ACC112 (cell line): Measurements from ENCODE around the gene ARID3A.

Source experiments
- H2AFZ ChIP-seq: fragments of 200-600 bp; sonication (generic); one replicate; pipeline ENCODE4 v1.6.0; 2017; ENCODE audit warnings: antibody characterized with exemption, low read length; ENCODE audit not compliant: unreplicated experiment
- H3K27ac ChIP-seq: fragments of 200-600 bp; sonication (generic); 2 replicates; pipeline ENCODE4 v1.5.1; 2014; ENCODE audit warnings: low read depth, mild to moderate bottlenecking, antibody characterized with exemption, low read length, moderate library complexity
- H3K27me3 ChIP-seq: fragments of 200-600 bp; sonication (generic); 2 replicates; pipeline ENCODE4 v1.6.1; 2014; ENCODE audit warnings: mild to moderate bottlenecking, antibody characterized with exemption, low read length, moderate library complexity, mixed read lengths; ENCODE audit not compliant: insufficient read depth
- H3K36me3 ChIP-seq: fragments of 200-600 bp; sonication (generic); 2 replicates; pipeline ENCODE4 v1.6.1; 2016; ENCODE audit warnings: mild to moderate bottlenecking, antibody characterized with exemption, low read length, moderate library complexity, mixed read lengths; ENCODE audit not compliant: insufficient read depth
- H3K4me1 ChIP-seq: fragments of 200-600 bp; sonication (generic); one replicate; pipeline ENCODE4 v1.6.1; 2016; ENCODE audit warnings: low read length, mixed read lengths; ENCODE audit not compliant: insufficient read depth, unreplicated experiment, control insufficient read depth
- H3K4me3 ChIP-seq: fragments of 200-600 bp; sonication (generic); 2 replicates; pipeline ENCODE4 v1.5.1; 2014; ENCODE audit warnings: mild to moderate bottlenecking, low read depth, low read length
- H3K79me2 ChIP-seq: fragments of 200-600 bp; sonication (generic); one replicate; pipeline ENCODE4 v1.6.0; 2016; ENCODE audit warnings: low read length; ENCODE audit not compliant: control insufficient read depth, unreplicated experiment, insufficient read depth

ARID3A gene

DNA sequence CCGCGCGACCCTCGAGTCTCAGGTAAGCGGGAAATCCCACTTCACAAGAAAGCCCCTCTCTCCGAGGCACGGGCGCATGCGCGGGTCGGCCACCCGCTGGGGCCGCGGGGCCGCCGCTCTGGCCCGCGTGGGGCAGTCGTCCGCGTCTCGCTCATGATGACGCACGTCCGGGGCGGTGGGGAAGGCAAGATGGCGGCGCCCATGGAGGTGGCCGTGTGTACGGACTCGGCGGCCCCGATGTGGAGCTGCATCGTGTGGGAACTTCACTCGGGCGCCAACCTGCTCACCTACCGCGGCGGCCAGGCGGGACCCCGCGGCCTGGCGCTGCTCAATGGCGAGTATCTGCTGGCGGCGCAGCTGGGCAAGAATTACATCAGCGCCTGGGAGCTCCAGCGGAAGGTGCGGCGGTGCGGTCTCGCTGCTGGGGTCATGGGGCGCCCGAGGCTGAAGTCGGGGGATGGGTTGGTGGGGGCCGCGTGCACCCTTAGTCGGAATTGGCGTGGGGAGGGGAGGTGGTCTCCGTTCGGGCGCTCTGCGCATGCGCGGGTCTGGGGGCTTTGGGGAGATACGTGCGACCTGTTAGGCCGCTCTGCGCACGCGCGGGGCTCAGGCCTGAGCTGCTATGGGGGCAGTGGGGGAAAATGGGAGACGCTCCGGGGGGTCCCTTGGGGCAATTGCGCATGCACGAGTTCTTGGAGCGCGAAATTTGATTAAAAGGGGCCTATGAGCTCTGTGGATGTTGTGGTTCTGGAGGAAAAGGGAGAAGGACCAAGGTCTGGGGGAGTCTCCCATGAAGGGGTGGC, 58.5 kb downstream of the ARID3A start, which contains the start of gene WDR18:
Gene WDR18 (plus strand): TSS at position 181 of the 803 bp plus-strand sequence. CDS start 9 bp downstream, at position 190.
- H3K4me1 ChIP-seq: no peaks in the 10 kb centered on the region
- H3K27ac ChIP-seq: peak within 1 kb of the TSS; percentile 75
- peak within 1 kb of the TSS; percentile 90 for H2AFZ ChIP-seq
- H3K36me3 ChIP-seq: no peaks in the 10 kb centered on the region
- peaks cover 13% of the 10 kb centered on the region for H3K79me2 ChIP-seq
- H3K4me3 ChIP-seq: peak within 1 kb of the TSS; percentile 98
- no peaks in the 10 kb centered on the region for H3K27me3 ChIP-seq

GRCh38 chr19:986083-986482, 60.2 kb downstream of the ARID3A start:
- H3K36me3 ChIP-seq: peaks cover 8% of the 10 kb centered on the region; the same call in 1 of the 2 replicates
- no peaks in the 10 kb centered on the region for H3K27me3 ChIP-seq
- H2AFZ ChIP-seq: no peak overlapping the region
- H3K27ac ChIP-seq: no peak overlapping the region
- no peak overlapping the region for H3K4me3 ChIP-seq
- peaks cover 13% of the 10 kb centered on the region for H3K79me2 ChIP-seq
- H3K4me1 ChIP-seq: no peaks in the 10 kb centered on the region

DNA sequence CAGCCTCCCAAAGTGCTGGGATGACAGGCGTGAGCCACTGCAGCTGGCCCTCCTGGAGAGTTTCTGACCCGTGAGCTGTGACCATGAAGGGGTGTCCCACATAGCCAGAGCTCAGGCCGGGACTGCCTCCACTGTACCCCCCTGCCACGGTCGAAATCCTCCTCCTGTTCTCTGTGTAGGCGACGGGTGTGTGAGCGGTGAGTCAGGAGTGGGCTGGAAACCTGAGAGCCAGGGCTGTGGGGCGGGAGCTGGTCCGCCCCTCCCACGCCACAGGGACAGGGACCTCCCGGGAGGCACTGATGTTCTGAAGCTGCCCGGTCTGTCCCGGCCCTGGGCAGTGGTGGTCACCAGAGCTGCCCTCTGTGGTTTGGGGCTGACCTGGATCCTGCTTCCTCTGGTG, 62.2 kb downstream of the ARID3A start:
- no peaks in the 10 kb centered on the region for H3K4me1 ChIP-seq

DNA sequence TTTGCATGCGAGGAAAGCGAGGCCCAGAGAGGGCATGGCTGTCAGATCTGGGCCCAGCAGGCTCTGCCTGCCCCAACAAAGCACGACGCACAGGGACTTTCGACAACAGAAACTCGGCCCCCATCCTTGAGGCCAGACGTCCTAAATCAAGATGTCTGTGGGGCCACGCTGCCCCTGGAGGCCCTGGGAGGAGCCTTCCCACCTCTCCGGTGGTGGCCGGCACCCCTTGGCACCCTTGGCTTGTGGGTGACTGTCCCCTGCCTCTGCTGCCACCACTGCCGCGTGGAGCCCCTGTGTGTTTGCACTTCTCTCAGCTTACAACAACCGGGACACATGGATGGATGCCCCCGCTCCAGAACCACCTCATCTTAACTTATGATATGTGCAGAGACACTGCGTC, 62.7 kb downstream of the ARID3A start:
- Histone ChIP-seq H3K79me2 (peaks cover 13% of the 10 kb centered on the region), H3K27me3 (no peaks in the 10 kb centered on the region), H3K4me1 (no peaks in the 10 kb centered on the region), H2AFZ (no peak overlapping the region), H3K36me3 (peaks cover 16% of the 10 kb centered on the region; the same call in 1 of the 2 replicates), H3K27ac (no peak overlapping the region), H3K4me3 (no peak overlapping the region)

More for the DNA sequence above, 62.2 kb downstream of the ARID3A start:
- Histone ChIP-seq H3K27me3 (no peaks in the 10 kb centered on the region), H3K4me3 (no peak overlapping the region), H3K27ac (no peak overlapping the region), H2AFZ (no peak overlapping the region), H3K36me3 (peaks cover 16% of the 10 kb centered on the region; the same call in 1 of the 2 replicates), H3K79me2 (peaks cover 13% of the 10 kb centered on the region)

- Histone ChIP-seq H3K27me3 (no peaks in the 10 kb centered on the region), H3K27ac (no peak overlapping the region), H2AFZ (no peak overlapping the region), H3K4me3 (no peak overlapping the region), H3K4me1 (no peaks in the 10 kb centered on the region), H3K36me3 (peaks cover 16% of the 10 kb centered on the region; the same call in 1 of the 2 replicates), H3K79me2 (peaks cover 10% of the 10 kb centered on the region)
These were observed 63.7 kb downstream of the ARID3A start for GRCh38 chr19:989381-990081.

- Histone ChIP-seq H3K4me3 (no peak overlapping the region), H3K27ac (no peak overlapping the region), H3K36me3 (peaks cover 16% of the 10 kb centered on the region; the same call in 1 of the 2 replicates)
These were observed 64.3 kb downstream of the ARID3A start for GRCh38 chr19:990119-990571.

GRCh38 chr19:990746-991145, 64.9 kb downstream of the ARID3A start:
- Histone ChIP-seq H3K27me3 (no peaks in the 10 kb centered on the region), H3K27ac (no peak overlapping the region), H2AFZ (no peak overlapping the region), H3K4me3 (no peak overlapping the region), H3K4me1 (no peaks in the 10 kb centered on the region), H3K36me3 (peaks cover 16% of the 10 kb centered on the region; the same call in 1 of the 2 replicates), H3K79me2 (no peaks in the 10 kb centered on the region)

More at GRCh38 chr19:990119-990571, 64.3 kb downstream of the ARID3A start:
- H3K4me1 ChIP-seq: no peaks in the 10 kb centered on the region
- no peaks in the 10 kb centered on the region for H3K27me3 ChIP-seq
- peaks cover 4% of the 10 kb centered on the region for H3K79me2 ChIP-seq
- no peak overlapping the region for H2AFZ ChIP-seq

DNA sequence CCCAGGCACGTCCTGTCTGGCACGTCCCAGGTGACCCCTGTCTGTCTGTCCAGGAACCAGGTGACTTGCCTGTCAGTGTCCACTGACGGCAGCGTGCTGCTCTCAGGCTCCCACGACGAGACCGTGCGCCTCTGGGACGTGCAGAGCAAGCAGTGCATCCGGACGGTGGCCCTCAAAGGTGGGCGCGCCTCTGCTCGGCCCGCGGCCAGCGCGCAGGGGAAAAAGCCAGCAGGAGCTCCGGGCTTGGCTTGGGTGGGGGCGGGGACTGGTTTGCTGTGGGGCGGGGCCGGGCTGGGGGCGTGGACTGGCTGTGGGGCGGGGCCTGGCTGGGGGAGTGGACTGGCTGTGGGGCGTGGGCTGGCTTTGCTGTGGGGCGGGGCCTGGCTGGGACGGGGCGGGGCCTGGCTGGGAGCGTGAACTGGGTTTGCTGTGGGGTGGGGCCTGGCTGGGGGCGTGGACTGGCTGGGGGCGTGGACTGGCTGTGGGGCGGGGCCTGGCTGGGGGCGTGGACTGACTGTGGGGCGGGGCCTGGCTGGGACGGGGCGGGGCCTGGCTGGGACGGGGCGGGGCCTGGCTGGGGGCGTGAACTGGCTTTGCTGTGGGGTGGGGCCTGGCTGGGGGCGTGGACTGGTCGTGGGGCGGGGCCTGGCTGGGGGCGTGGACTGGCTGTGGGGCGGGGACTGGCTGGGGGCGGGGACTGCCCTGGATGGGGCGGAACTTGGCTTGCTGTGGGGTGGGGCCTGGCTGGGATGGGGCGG, 65.5 kb downstream of the ARID3A start:
- H2AFZ ChIP-seq: no peak overlapping the region
- H3K36me3 ChIP-seq: peaks cover 16% of the 10 kb centered on the region; the same call in 1 of the 2 replicates
- no peaks in the 10 kb centered on the region for H3K27me3 ChIP-seq
- H3K27ac ChIP-seq: no peak overlapping the region
- H3K79me2 ChIP-seq: no peaks in the 10 kb centered on the region
- H3K4me3 ChIP-seq: no peak overlapping the region
- H3K4me1 ChIP-seq: peaks cover 5% of the 10 kb centered on the region

DNA sequence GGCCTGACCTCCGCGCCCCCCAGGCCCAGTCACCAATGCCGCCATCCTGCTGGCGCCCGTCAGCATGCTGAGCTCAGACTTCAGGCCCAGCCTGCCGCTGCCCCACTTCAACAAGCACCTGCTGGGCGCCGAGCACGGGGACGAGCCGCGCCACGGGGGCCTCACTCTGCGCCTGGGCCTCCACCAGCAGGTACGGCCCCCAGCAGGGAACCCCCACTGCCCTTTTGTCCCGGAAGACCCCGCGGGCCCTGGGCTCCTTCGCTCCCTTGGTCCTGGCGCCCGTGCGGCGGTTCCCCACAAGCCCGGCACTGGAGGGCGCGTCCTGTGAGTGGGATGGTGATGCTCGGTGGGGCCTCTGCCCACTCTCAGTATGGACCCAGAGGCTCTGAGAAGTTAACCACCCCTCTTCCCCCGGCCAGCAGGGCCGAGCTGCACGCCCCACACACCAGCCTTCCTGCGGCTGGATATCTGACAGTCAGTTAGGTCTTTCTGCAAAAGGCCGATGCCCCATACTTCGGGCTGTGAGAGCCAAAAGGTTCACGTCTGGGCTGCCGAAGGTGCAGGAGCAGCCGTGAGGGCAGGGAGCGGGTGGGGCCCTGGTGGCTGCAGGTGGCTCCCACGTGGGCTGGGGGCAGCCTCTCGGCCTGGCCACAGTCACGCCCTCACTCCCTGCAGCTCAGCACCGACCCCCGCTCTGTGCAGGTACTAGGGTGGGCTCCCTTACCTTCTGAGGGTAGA, 66.3 kb downstream of the ARID3A start:
- H3K36me3 ChIP-seq: peaks cover 16% of the 10 kb centered on the region; the same call in 1 of the 2 replicates
- H3K4me3 ChIP-seq: no peak overlapping the region
- no peak overlapping the region for H3K27ac ChIP-seq
- no peaks in the 10 kb centered on the region for H3K79me2 ChIP-seq
- H3K27me3 ChIP-seq: no peaks in the 10 kb centered on the region
- peaks cover 5% of the 10 kb centered on the region for H3K4me1 ChIP-seq
- H2AFZ ChIP-seq: no peak overlapping the region

GRCh38 chr19:992670-993055, 66.8 kb downstream of the ARID3A start:
- H3K27me3 ChIP-seq: no peaks in the 10 kb centered on the region
- H3K4me1 ChIP-seq: peaks cover 5% of the 10 kb centered on the region
- no peak overlapping the region for H3K27ac ChIP-seq
- no peak overlapping the region for H2AFZ ChIP-seq
- H3K4me3 ChIP-seq: no peak overlapping the region
- peaks cover 16% of the 10 kb centered on the region; the same call in 1 of the 2 replicates for H3K36me3 ChIP-seq
- no peaks in the 10 kb centered on the region for H3K79me2 ChIP-seq
